Right renal pelvis (tissue), 4 donors: Measurements from ENCODE around the gene GRIA2. TPM values are rescaled to one million over a fixed set of nuclear protein-coding genes. Genes with fewer than 3 reads are reported as not detected.

Experiments
- DNase-seq, 4 donors: peaks; one replicate each; pipeline ENCODE4 v3.0.0-alpha.2; 2013; ENCODE audit warnings: low read depth in 4 of 4, low spot score in 3 of 4, missing footprints in 1 of 4
- polyA plus RNA-seq, 4 donors: library from polyadenylated mRNA; unstranded; fragments of 120-200 nt; gene quantifications; one replicate each; pipeline ENCODE4 v1.2.1, GENCODE V29; 2013; ENCODE audit not compliant: insufficient read length in 4 of 4

The GRIA2 gene
- polyA plus RNA-seq, 4 donors: 0.88 to 1.6 (median 1.3) TPM

DNA sequence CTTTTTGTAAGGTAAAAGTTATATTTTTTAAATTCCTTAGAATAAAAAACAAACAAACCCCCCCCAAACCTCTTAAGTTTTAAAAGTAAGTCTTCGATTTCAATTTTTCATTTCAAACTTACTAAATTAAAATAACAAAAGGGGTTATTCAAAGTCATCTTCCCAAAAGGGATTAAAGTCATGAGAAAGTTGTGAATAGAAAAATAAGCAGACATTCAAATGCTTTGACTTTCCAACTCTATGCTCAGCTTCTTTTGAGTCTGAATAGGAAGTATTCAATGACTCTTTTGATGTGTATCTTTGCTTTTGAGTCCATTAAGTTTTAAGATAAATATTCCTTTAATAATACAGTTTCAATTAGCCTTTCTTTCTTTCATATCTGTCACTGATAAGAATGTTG, 138.3 kb downstream of the GRIA2 start:
- DNase-seq: no peak

DNA sequence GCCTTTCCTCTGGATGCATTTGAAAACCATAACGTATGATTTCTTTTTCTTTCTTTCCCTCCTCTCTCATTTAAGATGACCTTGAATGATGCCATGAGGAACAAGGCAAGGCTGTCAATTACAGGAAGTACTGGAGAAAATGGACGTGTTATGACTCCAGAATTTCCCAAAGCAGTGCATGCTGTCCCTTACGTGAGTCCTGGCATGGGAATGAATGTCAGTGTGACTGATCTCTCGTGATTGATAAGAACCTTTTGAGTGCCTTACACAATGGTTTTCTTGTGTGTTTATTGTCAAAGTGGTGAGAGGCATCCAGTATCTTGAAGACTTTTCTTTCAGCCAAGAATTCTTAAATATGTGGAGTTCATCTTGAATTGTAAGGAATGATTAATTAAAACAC, 142.8 kb downstream of the GRIA2 start:
- no peak for DNase-seq

DNA sequence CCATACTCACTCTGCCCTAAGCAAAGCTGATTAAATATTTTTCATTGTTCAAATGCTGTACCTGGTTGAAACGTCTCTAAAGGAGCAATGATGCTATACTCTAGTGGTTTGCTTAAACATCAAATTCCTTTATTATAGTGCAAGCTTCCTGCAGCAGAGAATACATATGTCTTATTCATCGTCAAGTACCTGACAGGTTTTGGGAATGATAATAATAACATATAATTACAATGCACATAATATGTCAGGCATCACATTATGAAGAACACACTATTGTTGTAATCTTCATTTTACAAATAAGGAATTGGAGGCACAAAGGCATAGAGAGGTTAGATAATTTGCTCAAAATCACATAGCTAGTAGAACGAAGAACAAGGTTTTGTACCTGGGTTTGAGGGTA, 151.6 kb downstream of the GRIA2 start:
- DNase-seq: no peak

DNA sequence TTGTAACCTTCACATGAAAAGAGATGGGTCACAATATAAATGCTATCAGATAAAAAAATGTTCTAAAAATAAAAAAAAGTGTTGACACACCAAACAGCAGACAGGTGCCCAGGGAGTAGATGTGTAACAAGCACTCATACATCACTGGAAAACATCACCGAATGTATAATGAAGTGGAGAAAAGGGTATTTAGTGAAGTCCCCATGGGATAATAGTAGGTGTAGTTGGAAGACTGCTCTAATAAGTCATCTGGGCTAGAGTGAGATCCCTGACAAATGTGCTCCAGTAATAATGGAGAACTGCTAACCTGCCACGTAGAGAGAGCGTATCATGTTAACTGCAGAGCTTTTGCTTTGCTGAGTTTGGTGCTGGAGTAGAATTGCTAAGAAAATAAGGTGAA, 152.0 kb downstream of the GRIA2 start:
- no peak for DNase-seq

- DNase-seq: no peak
These were observed 169.2 kb downstream of the GRIA2 start for GRCh38 chr4:157389741-157390140.

DNA sequence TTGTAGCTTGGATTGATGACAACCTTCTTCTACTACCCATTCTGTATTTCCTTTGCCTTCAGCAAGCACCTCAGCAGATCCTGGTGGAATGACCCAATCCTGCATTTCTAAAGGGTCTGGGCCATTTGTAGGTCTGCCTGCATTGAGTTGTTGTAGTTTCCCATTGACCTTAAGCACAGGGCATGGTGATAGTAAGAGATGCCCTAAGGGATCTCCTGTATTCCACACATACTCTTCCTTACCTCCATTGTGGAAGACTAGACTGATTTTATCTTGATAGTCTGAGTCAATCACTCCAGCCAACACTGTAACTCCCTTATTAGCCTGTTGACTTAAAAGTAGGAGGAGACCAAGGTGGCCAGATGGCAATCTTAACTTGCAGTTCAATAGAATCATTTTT, 184.5 kb downstream of the GRIA2 start:
- no peak for DNase-seq

Other genes with a start within 250 kb of the GRIA2 start
- 10 to 100 TPM; 66.2 to 78.5 (median 70.4) TPM for gene PDGFC, start 248.9 kb upstream of the GRIA2 start, polyA plus RNA-seq
- 10 to 100 TPM; 12.2 to 17.8 (median 15.8) TPM for gene GLRB, start 144.6 kb upstream of the GRIA2 start, polyA plus RNA-seq